NCI-H69 (cell line): ENCODE data around the gene GRIK5.
A peak's percentile ranks its signal among the peaks of the same experiment; 100 is the strongest.

Experiments
- DNase-seq: peaks from one replicate; lab custom pipeline; 2025; lab: John Stamatoyannopoulos, UW

GRIK5 gene

GRCh38 chr19:41988947-41989346 is 81.1 kb downstream of the GRIK5 start:
- no peak for DNase-seq

GRCh38 chr19:41987141-41987860 is 82.7 kb downstream of the GRIK5 start:
- no peak for DNase-seq

DNA sequence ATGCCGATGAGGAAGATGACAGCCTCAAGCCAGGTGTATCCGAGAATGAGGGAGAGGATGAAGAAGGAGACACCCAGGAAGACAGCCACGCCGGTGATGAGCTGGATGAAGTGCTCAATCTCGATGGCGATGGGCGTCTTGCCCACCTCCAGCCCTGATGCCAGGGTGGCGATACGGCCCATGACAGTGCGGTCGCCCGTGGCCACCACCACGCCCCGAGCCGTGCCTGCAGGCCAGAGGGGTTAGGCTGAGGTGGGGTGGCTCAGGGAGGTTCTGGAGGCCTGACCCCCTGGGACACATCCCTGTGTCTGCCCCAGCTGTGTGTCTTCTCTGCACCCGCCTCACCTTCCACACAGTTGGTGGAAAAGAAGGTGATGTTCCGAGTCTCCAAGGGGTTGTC is 85.0 kb downstream of the GRIK5 start:
- no peak for DNase-seq

DNA sequence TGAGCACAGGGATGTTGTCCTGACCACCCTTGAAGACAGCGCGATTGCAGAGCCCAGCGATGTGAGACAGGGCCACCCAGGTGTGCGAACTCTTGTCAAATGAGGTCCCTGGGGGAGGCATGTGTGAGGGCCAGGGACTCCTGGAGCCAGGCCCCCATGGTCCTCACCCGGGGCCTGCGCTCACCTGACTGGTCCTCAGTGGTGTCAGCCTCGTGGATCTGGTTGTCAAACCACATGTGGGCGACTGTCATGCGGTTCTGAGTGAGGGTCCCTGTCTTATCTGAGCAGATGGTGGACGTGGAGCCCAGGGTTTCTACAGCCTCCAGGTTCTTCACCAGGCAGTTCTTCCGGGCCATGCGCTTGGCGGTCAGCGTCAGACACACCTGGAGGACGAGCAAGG is 88.3 kb downstream of the GRIK5 start:
- no peak for DNase-seq

- DNase-seq = no peak
Measured at GRCh38 chr19:41978470-41978869, 91.5 kb downstream of the GRIK5 start.

DNA sequence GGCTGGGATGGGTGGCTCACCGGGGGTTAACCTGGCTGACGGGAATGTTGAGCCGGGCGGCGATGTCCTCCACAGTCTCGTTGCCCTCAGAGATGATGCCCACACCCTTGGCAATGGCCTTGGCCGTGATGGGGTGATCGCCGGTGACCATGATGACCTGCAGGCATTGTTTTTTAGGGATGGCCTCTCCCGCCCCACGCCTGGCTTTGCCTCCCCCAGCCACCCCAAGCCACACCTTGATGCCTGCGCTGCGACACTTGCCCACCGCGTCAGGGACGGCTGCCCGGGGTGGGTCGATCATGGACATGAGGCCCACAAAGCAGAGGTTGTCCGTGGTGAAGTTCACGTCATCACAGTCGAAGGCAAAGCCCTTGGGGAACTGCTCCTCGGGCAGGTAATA is 92.1 kb downstream of the GRIK5 start:
- no peak for DNase-seq

DNA sequence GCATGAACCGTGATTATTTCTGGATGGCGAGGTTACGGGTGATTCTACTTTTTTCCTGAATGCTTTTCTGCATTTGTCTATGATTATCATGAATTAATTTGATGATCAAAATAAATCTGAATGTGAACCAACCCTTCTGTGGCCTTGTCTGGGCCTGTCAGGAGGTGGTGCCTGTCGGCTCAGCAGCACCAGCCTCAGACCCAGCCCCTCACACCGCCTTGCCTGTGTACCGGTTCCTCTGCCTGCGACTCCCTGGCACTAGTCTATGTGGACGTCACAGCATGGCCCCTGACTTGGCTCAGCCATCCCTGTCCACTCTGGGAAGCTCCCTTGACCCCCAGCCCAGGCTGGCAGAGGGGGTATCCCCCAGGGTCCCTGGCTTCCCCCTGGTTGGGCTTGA is 95.4 kb downstream of the GRIK5 start:
- DNase-seq = no peak

GRCh38 chr19:41971363-41971762 is 98.6 kb downstream of the GRIK5 start:
- no peak for DNase-seq

- DNase-seq = no peak
Measured at GRCh38 chr19:41969772-41970458, 100.1 kb downstream of the GRIK5 start.

GRCh38 chr19:41968751-41969595 is 101.0 kb downstream of the GRIK5 start:
- no peak for DNase-seq

DNA sequence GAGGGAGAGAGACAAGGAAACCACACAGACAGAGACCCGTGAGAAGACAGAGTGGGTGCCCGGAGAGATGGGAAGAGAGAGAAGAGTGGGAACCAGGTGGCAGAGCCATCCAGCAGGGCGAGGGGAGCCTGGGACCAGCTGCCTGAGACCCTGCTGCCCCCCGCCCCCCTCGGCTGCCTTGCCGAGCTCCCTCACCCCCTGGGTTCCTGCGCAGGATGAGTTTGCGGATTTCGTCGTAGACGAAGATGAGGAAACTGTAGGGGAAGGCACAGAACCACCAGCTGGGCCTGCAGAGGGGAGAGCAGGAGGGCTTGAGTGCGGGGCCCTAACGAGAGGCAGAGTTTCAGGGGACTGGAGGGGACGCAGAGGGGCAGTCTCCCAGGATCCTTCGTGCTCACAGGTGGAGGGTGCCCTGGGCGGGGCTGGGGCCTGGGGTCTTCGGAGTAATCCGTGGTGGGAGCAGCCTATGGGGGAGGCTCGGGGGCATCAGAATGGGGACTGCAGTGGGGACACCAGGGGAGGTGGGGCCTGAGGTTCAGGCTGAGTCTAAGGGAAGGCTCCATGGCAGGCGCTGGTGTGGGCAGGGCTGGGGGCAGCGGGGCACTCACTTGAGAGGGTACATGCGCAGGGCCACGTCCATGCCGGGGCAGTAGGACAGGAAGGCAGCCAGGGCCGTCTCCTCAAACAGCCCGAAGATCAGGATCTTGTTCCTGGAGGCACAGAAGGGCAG is 102.8 kb downstream of the GRIK5 start:
- DNase-seq = no peak

GRCh38 chr19:41965106-41965505 is 104.9 kb downstream of the GRIK5 start:
- DNase-seq = no peak

GRCh38 chr19:41960973-41961372 is 109.0 kb downstream of the GRIK5 start:
- no peak for DNase-seq

- peak; percentile 98 for DNase-seq
Measured at GRCh38 chr19:41959056-41960053, 110.7 kb downstream of the GRIK5 start, which contains the start of gene RABAC1. RABAC1 (minus strand) TSS chr19:41959321; CDS start chr19:41959292, 29 bp downstream.

DNA sequence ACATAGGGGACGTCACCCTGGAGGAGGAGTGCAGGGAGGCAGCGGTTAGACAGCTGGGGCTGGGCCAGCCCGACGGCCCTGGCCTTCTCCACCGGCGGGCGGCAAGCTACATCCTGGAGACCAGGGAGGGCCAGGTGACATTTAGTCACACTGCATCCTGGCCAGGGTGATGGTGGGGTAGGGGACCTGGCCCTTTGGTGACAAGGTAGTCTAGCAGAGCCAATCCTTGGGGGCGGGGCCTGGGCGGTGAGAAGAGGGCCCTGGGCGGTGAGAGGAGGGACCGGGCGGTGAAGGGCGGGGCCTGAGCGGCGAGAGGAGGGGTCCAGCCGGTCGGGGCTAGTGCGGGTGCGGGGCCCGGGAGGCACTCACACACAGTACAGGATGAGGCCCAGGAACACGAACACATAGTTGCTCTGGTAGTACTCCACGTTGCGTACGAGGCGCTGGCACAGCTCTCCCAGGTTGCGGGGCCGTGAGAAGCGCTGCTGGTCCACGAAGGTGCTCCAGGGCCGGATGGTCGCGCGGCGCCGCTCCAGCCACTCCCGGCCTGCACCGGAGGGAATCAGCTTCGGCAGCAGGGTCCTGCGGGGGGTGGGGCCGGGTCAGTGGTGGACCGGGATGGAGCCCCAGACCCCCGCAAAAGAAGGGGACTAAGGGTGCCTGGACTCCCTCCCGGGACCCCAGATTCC is 111.5 kb downstream of the GRIK5 start:
- DNase-seq = peak; percentile 86

- peak; percentile 92 for DNase-seq
Measured at GRCh38 chr19:41957838-41958366, 112.1 kb downstream of the GRIK5 start.

DNA sequence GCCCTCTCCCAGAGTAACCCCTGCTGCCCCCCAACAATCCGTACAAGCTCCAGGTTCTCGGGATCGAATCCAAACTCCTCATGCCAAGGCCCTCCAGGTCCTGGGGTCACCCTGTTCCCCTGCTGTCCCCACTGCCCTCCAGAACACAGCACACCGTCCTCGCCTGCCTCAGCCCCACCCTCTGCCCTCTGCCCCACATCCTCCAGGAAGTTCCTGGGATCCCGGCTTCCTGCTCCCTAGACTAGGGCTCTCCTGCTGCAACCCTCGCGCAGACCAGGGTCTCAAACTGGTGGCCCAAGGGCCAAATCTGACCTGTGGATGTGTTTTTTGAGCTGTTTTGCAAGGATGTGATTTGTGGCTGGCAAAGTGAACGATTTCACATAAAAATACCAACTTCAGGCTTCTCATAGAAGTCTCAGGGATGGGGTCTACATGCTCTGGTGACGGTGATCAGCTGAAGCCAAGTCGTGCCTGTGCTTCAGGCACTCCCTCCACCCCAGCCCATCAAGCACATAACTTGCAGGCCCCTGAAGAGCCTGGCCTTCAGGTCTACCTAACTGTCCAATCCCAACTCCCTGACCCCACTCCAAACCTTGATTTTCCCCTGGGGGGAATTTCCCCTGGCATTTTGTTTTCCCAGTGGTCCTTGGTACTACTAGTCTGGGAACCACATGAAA is 112.7 kb downstream of the GRIK5 start:
- DNase-seq = no peak

DNA sequence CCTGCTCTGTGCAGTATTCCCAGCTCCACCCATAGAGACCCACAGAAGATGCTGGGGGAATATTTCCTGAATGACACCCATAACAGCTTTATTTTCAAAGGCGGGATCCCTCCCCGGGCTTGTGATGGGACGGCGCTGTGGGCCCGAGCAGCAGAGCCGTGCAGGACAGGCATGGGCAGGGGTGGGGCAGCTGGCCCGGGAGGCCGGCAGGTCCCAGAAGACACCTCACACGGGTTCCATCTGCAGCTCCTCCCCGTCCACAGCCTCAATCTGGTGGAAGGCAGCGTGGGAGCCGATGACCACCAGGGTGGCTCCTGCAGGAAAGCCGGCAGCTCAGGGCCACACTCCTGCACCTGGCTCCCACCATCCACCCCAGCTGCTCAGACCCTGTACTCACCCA is 113.4 kb downstream of the GRIK5 start:
- DNase-seq = no peak

DNA sequence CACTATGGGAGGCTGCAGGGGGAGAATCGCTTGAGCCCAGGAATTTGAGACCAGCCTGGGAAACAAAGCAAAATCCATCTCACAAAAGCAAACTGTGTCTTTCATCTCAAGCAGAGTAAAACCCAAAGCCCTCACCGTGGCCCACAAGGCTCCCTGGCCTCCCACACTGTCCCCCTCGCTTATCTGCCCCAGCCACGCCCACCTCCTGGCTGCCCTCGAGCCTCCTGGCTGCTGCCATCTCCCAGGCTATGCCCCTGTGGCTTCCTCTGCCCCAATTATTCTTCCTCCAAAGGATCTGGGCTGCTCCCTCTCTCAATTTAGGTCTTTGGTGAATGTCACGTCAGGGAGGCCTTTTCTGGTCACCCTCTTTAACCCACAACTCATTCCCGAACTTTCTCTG is 114.5 kb downstream of the GRIK5 start:
- DNase-seq = no peak
